ENCODE results near the gene AKT2. TPM values are rescaled to one million over a fixed set of nuclear protein-coding genes. Genes with fewer than 3 reads are reported as not detected.

The AKT2 gene
- total RNA-seq, 1 experiment from 2014 or later = 141 TPM

- Histone ChIP-seq H3K4me2 (ENCODE audit: low read length) (peak within 1 kb of the TSS; percentile 98), H3K9me2 (ENCODE audit: insufficient read depth) (no peaks in the 10 kb centered on the region), H3K9ac (ENCODE audit: low read length) (peak within 1 kb of the TSS; percentile 70), H3K4me1 (ENCODE audit: control insufficient read depth in 1 of 2, insufficient read depth in 2 of 2, low read length in 2 of 2) (peaks cover 14 to 24% of the 10 kb centered on the region in 2 experiments), H4K20me1 (ENCODE audit: insufficient read depth) (no peaks in the 10 kb centered on the region), H3K9me3 (ENCODE audit: control insufficient read depth in 1 of 2, insufficient read depth in 1 of 2, low read depth in 1 of 2, low read length in 2 of 2) (no peaks in the 10 kb centered on the region), H3K4me3 (replicated peaks in 1 of 2; ENCODE audit: low read depth in 1 of 2, low read length in 2 of 2) (peak within 1 kb of the TSS; percentile 80 to 92), H3K36me3 (ENCODE audit: control insufficient read depth in 1 of 2, insufficient read depth in 2 of 2, low read length in 2 of 2) (no peaks in the 10 kb centered on the region), H2AFZ (ENCODE audit: low read depth, low read length, poor library complexity, severe bottlenecking) (peak within 1 kb of the TSS; percentile 89), H3K79me2 (ENCODE audit: insufficient read depth, low read length) (no peaks in the 10 kb centered on the region), H3K27ac (ENCODE audit: low read depth, low read length) (peak within 1 kb of the TSS; percentile 88), H3K27me3 (ENCODE audit: insufficient read depth, low read length) (no peaks in the 10 kb centered on the region)
- BruUV-seq (replicated peaks) = no TSS peak
- ATAC-seq (peak; percentile 91), DNase-seq (ENCODE audit: low read depth, low spot score) (no peak)
- TF ChIP-seq POLR2A (IDR thresholded peaks at IDR 0.05; ENCODE audit: borderline replicate concordance, extremely low read depth, insufficient read depth, insufficient read length) (no peak), CBX3 (IDR thresholded peaks at IDR 0.05; ENCODE audit: low read depth) (no peak), POLR2AphosphoS5 (IDR thresholded peaks at IDR 0.05; ENCODE audit: low read depth, low read length) (peak; percentile 46), CEBPB (IDR thresholded peaks at IDR 0.05; ENCODE audit: low read depth) (no peak), MAX (IDR thresholded peaks at IDR 0.05) (peak; percentile 40), JUND (IDR thresholded peaks at IDR 0.05) (no peak), ELF1 (IDR thresholded peaks at IDR 0.05; ENCODE audit: borderline replicate concordance, low read depth) (no peak), ZNF274 (IDR thresholded peaks at IDR 0.05; ENCODE audit: low read depth, low read length) (no peak), SRF (IDR thresholded peaks at IDR 0.05; ENCODE audit: low read depth) (peak; percentile 51; the same call in 1 of the 2 replicates), SP1 (IDR thresholded peaks at IDR 0.05; ENCODE audit: low read depth) (no peak), YY1 (IDR thresholded peaks at IDR 0.05; ENCODE audit: extremely low read depth, insufficient replicate concordance, low read depth, low read length) (no peak), SIN3A (IDR thresholded peaks at IDR 0.05; ENCODE audit: low read depth) (no peak), ZFX (IDR thresholded peaks at IDR 0.05) (peak; percentile 92), REST (IDR thresholded peaks at IDR 0.05; ENCODE audit: low read depth) (no peak), TCF7L2 (IDR thresholded peaks at IDR 0.05; ENCODE audit: borderline replicate concordance, extremely low read depth, insufficient read depth, insufficient read length) (no peak), EZH2 (IDR thresholded peaks at IDR 0.05) (no peak)
- ChIA-PET CTCF (interaction anchor here (0.6 to 2.3 kb wide), 7 partner anchors 8 to 51 kb away, joined by 3 to 9 read pairs (median 4); no protein-coding TSS in a partner anchor), RAD21 (ENCODE audit: low non-redundant PET in 1 of 2, low total read pairs in 2 of 2, uncharacterized antibody in 2 of 2, unreplicated experiment in 2 of 2) (interaction anchor here (0.6 to 1.1 kb wide), 3 partner anchors 9 to 41 kb away, joined by 3 to 5 read pairs (median 3); no protein-coding TSS in a partner anchor), POLR2A (interaction anchor here (1.2 to 1.8 kb wide), 2 partner anchors 10 to 34 kb away, joined by 4 to 6 read pairs; no protein-coding TSS in a partner anchor)
- intact Hi-C loops (cut with micrococcal nuclease) = no loop called here
Observed at GRCh38 chr19:40190891-40191835, 94.0 kb downstream of the AKT2 start, which contains the start of gene MAP3K10. Gene MAP3K10 (plus strand): TSS chr19:40191426. CDS start chr19:40192032, 606 bp downstream.
